ENCODE results near the gene MEF2C.
A peak's percentile ranks its signal among the peaks of the same experiment; 100 is the strongest.

Gene MEF2C

GRCh38 chr5:88760527-88760926, 122.5 kb downstream of the MEF2C start:
- no peak for DNase-seq (ENCODE audit: low read depth)

- no peak for DNase-seq (ENCODE audit: low read depth)
These were observed 124.4 kb downstream of the MEF2C start for GRCh38 chr5:88758591-88758990.

DNA sequence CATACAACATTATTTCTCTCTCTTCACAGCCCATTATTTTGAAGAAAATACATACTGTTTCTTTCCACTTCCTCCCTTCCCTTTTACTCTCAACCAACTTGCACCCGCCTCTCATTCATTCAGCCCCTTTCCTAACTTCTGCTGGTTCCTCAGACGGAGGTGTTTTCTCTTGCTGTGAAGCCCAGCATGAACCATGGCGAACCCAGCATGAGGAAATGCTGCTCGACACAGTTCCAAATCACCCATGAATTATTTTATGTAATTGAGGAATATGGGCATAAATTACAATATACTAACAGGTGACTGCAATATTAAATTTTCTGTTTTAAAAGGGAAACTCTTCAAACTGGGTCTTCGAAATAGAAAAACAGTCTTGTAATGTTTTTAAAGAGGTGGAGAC, 124.8 kb downstream of the MEF2C start:
- DNase-seq (ENCODE audit: low read depth) = no peak

DNA sequence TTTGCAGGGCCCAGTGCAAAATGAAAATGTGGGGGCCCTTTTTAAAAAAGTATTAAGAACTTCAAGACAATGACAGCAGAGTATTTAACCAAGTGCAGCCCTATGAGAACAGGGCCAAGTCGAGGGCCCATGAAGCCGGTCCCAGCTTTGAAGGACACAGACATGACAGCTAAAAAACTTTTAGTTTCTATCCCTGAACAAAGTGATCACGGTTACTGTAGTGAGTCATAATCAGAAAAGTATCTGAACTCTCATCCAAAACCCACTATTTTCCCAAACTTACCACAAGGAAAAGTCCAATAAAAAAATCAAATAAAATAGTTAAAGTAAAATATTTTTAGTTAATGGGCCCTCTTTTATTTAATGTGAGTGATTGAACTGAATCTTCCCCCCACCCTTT, 126.0 kb downstream of the MEF2C start:
- no peak for DNase-seq (ENCODE audit: low read depth)

DNA sequence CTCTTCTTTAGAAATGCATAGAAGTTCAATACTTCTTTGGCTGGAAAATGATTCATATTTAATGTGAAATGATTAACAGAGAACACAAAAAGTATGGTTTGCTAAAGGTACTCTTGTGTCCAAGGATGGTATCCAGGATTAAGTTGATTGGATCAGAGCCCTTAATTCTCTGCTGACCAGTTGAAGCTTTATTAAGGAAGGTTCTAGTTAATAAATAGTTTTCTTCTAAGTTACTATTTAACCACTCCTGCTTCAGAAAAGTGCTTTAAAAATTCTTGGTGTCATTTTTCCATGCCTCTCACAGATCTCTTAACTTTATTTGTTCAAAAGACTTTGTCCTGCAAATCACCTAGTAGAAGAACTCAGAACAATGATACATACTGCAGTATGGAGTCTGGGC, 134.3 kb downstream of the MEF2C start:
- no peak for DNase-seq (ENCODE audit: low read depth)

GRCh38 chr5:88746438-88746882, 136.5 kb downstream of the MEF2C start:
- no peak for DNase-seq (ENCODE audit: low read depth)

GRCh38 chr5:88745093-88745696, 137.8 kb downstream of the MEF2C start:
- no peak for DNase-seq (ENCODE audit: low read depth)

DNA sequence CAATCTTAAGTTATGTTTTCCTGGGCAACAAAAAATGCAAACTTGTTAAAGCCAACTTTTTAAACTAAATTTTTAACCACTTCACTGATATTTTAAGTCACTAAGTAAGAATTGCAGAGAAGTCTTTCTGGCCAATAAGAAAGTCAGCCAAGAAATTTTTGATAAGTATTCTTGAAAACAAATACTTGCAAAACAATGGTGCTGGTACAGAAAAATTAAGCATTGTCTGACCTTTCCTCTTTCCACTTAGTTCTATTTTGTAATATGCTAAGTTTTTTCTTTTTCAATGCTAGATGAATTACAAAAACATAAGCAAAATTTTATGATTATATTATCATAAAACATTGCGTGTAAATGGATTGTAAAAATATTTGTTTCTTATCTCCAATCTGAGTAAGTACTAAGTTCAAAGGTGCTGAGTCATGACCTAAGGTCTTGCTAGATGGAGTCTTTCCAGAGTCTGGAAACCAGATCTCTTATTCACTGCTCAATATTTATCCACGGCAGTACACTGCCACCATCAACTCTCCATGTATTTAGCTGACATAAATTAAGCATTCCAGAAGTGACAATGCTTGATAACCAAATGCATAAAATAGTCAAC, 139.7 kb downstream of the MEF2C start:
- DNase-seq (ENCODE audit: low read depth) = peak; percentile 18

DNA sequence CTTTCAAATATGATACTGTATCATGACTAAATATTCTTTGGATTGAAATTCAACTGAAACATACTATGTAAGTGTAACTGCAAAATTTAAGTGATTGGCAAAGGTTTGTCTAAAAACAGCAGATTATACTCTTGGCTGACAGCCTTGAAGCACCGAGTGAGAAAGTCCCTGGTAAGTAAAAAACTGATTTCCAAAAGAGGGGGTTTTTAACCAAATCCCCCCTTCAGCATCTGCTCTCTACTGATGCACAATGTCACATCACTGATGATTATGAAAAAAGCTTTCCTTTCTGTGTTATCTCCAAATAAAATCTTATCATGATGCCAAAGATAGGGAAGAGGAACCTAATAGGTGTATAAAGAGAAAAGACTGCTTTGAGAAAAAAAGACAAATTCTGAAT, 141.0 kb downstream of the MEF2C start:
- DNase-seq (ENCODE audit: low read depth) = no peak

DNA sequence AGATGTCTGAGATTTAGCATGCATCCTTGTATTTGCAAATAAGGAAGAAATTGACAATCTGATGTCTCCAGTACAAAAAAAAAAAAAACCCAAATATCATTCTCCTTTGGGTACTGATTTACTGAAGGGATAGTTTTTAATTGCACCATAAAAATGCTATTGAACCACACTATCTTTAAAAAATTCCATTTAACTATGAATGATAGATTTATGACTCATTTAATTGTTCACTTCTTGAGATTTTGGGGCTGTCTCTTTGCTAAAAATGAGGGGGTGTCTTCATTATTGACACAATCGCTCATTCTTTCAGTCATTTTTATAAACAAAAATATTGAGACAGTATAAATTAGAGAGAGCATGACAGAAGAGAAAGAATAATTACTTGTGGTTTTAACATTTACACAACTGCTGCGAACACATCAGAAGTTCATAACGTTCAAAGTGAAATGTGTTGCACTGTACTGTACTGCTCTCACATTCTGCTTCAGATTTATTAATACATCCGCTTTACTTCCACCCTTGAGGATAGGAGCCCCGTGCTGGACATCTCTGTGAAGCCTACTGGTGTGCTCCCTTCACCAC, 142.3 kb downstream of the MEF2C start:
- no peak for DNase-seq (ENCODE audit: low read depth)

- no peak for DNase-seq (ENCODE audit: low read depth)
These were observed 146.5 kb downstream of the MEF2C start for GRCh38 chr5:88736494-88736893.

DNA sequence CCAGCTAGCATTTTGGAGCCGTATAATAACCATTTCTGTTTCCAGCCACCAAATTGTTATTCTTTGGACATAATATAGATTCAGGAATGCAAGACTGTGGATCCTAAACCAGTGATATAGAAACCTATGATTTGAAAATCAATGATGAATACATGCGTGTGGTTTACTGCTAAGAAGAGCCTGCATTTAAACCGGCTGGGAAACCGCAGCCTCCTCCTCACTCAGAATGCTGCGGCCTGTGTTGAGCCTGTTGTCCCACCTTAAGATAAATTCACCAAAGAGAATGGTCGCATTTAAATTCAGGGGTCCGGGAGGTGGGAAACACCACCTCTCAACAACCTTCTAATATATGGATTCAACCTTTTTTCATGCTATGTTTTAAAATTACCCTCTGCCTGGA, 148.0 kb downstream of the MEF2C start:
- no peak for DNase-seq (ENCODE audit: low read depth)

GRCh38 chr5:88734191-88734640, 148.8 kb downstream of the MEF2C start:
- DNase-seq (ENCODE audit: low read depth) = peak; percentile 48

DNA sequence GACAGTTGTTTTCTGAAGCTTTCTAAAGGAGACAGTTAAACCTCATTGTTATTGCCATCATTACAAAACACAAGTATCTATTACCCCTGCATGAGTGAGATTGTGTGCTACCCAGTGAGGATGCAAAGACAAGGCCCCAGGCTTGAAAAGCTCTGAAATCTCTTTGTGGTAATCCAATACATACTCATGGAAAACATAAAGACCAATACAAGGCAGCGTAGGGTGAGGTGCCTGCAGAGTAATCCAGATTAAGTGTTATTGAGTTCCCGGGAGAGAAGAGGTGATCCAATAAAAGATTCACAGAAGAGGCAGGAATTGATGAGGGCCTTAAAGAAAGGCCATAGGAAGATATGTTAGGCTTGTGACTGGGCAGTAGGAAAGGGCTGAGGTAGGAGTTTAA, 150.1 kb downstream of the MEF2C start:
- no peak for DNase-seq (ENCODE audit: low read depth)

GRCh38 chr5:88732181-88732633, 150.8 kb downstream of the MEF2C start:
- no peak for DNase-seq (ENCODE audit: low read depth)

DNA sequence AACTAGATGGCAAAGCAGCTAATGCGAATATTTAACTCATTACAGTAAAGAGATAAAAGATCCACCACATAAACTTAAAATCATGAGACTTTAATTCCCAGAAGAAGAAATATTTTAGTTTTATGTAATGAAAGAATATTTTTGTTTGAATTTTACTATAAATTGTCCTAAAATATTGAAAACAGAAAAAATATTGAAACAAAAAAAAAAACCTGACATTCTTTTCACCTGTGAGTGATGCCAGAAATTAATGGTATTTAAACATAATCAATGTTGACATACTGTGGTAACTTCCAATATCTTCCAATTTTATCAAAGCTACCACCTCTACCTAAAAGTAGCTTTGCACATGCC, 153.2 kb downstream of the MEF2C start:
- no peak for DNase-seq (ENCODE audit: low read depth)

GRCh38 chr5:88729084-88729828, 153.7 kb downstream of the MEF2C start:
- DNase-seq (ENCODE audit: low read depth) = peak; percentile 38

DNA sequence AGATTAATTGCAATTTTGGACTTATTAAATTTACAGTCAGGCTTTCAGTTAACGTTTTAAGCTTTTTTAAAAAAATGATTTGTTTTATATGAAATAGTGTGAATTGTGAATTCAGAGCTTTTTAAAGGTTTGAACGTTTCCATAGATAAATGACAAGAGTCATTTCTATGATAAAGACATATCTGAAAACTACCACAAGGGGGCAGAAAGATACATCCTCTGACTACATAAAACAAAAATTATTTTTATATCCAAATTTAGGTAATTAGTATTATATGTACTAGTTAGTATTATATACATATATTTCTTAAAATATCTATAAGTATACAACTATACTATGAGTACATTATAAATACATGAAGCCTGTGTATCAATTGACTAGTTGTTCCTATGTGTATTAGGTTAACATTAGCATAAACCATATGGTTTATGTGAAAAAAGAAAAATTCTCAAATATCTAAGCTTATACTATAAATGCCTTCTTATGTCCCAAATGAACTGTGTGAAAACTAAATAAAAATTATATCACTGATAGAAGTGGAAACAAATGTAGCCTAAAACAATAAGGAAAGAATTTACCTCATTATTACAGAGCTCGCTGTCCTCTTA, 155.2 kb downstream of the MEF2C start:
- no peak for DNase-seq (ENCODE audit: low read depth)

- no peak for DNase-seq (ENCODE audit: low read depth)
These were observed 157.5 kb downstream of the MEF2C start for GRCh38 chr5:88725454-88725853.

GRCh38 chr5:88724201-88724600, 158.8 kb downstream of the MEF2C start:
- no peak for DNase-seq (ENCODE audit: low read depth)

DNA sequence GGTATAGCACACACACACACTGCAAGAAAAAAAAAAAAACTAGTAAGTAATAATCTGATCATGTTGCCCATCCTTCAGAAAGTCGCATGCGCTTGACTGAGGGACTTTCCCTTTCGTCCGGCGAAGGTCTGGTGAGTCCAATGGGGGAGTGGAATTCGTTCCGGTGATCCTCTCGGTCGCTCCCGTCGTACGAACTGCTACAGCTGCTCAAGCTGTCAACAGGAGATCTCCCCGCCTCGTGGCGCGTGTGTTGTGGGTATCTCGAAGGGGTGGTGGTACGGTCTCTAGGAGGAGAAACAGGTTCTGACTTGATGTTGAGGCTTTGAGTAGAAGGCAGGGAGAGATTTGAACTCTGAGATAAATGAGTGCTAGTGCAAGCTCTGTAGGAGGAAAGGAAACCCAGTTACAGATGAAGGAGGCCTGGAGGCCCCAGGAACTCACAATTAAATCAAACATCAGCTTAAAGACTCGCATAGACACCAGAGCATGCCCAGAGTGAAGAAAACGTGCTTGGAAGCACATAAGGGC, 160.4 kb downstream of the MEF2C start:
- DNase-seq (ENCODE audit: low read depth) = no peak

DNA sequence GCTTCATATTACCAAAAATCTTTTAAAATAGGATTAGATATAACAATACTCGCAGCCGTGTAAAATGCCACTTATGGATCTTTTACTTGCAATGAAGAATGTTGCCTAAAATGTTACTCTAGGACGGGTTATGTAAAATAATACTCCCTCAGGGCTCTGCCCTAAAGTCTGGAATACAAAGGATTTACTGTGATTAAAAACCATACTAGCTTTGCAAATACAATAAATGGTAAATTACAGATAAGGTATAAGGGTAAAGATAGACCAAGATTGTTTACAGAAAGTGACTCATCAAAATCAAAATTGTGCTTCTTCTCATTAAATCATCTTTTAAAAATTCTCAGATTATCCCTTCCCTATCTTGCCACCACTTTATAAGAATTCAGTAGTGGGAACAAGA, 163.6 kb downstream of the MEF2C start:
- no peak for DNase-seq (ENCODE audit: low read depth)

Measured in CMK (cell line).